HEK293 (cell line): ENCODE results near the gene GLT1D1.

Source experiments
- CTCF ChIP-seq: fragments of 450-650 bp; formaldehyde crosslinking; IDR thresholded peaks from 2 replicates; pipeline ENCODE4 v1.5.1; 2016; ENCODE audit warnings: missing biosample characterization, missing genetic modification characterization
- PBX3 ChIP-seq: sonication (generic); formaldehyde crosslinking; IDR thresholded peaks from 2 replicates; pipeline ENCODE4 v1.8.1; 2022; ENCODE audit warnings: mild to moderate bottlenecking, moderate library complexity, missing genetic modification reagents
- SP3 ChIP-seq: fragments of 450-650 bp; formaldehyde crosslinking; IDR thresholded peaks from 2 replicates; pipeline ENCODE4 v1.5.1; 2016; ENCODE audit warnings: missing biosample characterization, missing genetic modification characterization
- TCF7L2 ChIP-seq: IDR thresholded peaks from 2 replicates; pipeline ENCODE4 v1.6.1; 2011; ENCODE audit warnings: low read depth, mild to moderate bottlenecking, inconsistent platforms, low read length, moderate library complexity, borderline replicate concordance
- ZBTB8A ChIP-seq: fragments of 450-650 bp; formaldehyde crosslinking; IDR thresholded peaks from 2 replicates; pipeline ENCODE4 v1.5.1; 2016; ENCODE audit warnings: missing biosample characterization, missing genetic modification characterization
- ZFP3 ChIP-seq: fragments of 450-650 bp; formaldehyde crosslinking; IDR thresholded peaks from 2 replicates; pipeline ENCODE4 v1.5.1; 2016; ENCODE audit warnings: low read depth, missing biosample characterization, missing genetic modification characterization
- ZNF274 ChIP-seq, 2 experiments: fragments of 200-500 bp in 1 of 2; fragments of 450-650 bp in 1 of 2; sonication (Bioruptor generic) in 1 of 2; formaldehyde crosslinking in 1 of 2; IDR thresholded peaks; 2 replicates each; pipeline versions ENCODE4 v1.5.1 to v1.6.1; 2014 to 2016; ENCODE audit warnings: borderline replicate concordance in 1 of 2, inconsistent platforms in 1 of 2, low read length in 1 of 2, missing biosample characterization in 1 of 2, missing genetic modification characterization in 1 of 2
- ZNF354C ChIP-seq: fragments of 450-650 bp; formaldehyde crosslinking; IDR thresholded peaks from 2 replicates; pipeline ENCODE4 v1.5.1; 2016; ENCODE audit warnings: missing biosample characterization, missing genetic modification characterization, low read depth, borderline replicate concordance
- ZNF837 ChIP-seq: fragments of 450-650 bp; formaldehyde crosslinking; IDR thresholded peaks from 2 replicates; pipeline ENCODE4 v1.5.1; 2016; ENCODE audit warnings: missing biosample characterization, missing genetic modification characterization
- ZSCAN16 ChIP-seq: fragments of 450-650 bp; formaldehyde crosslinking; IDR thresholded peaks from 2 replicates; pipeline ENCODE4 v1.5.1; 2016; ENCODE audit warnings: missing biosample characterization, missing genetic modification characterization

DNA sequence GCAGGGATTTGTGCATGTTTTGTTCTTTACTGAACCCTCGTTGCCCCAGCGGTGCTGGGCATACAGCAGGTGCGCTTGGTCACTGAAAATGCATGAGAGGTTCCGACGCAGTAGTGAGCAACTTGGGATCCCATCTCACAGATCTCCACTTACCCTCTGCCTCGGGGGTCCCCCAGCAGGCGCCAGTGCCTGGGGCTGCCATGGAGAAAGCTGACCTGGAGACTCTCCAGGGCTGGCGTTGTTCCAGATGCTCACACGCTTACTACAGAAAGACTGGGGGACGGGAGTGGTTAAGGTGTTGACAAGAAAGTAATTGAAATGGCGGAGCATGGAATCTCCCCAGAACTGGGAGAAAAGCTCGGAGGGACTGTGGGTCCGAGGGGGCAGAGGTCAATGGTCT is 14.2 kb downstream of the GLT1D1 start:
- TF ChIP-seq CTCF (tag by site-specific recombination) (no peak), PBX3 (CRISPR knock-in tag) (no peak), TCF7L2 (no peak), ZSCAN16 (no peak), ZFP3 (tag by site-specific recombination) (no peak), ZNF274 (IDR thresholded peaks at IDR 0.05; ENCODE audit: low read length) (no peak), ZNF274 (tag by site-specific recombination; IDR thresholded peaks at IDR 0.05; ENCODE audit: borderline replicate concordance) (no peak), ZBTB8A (no peak), ZNF837 (tag by site-specific recombination) (no peak), SP3 (no peak), ZNF354C (tag by site-specific recombination) (no peak)
